ENCODE data around the gene VPS72. TPM values are rescaled to one million over a fixed set of nuclear protein-coding genes. Genes with fewer than 3 reads are reported as not detected.

Gene VPS72
- total and polyA plus RNA-seq, 10 of the 15 experiments (the other 5 are each of a cell fraction or from before 2014, with no cell fraction given) = 6.7 to 77.8 (median 58.1) TPM

GRCh38 chr1:151134396-151134795 lies 55.6 kb downstream of the VPS72 start:
- no peak overlapping the region for H3K4me2 ChIP-seq (ENCODE audit: control insufficient read depth, insufficient read depth)
- ChIA-PET RAD21 (ENCODE audit: unreplicated experiment) (interaction anchor here (1.3 kb wide), 1 partner anchor 34 kb away, joined by 3 read pairs; no protein-coding TSS in a partner anchor), SMC1A (ENCODE audit: uncharacterized antibody, unreplicated experiment) (interaction anchor here (0.7 to 1.1 kb wide), 2 partner anchors 8 to 21 kb away, joined by 3 read pairs; no protein-coding TSS in a partner anchor), CTCF (interaction anchor here (0.9 to 2.6 kb wide), 4 partner anchors 20 to 35 kb away, joined by 3 to 15 read pairs (median 6); no protein-coding TSS in a partner anchor), POLR2A (no interaction called here)
- DNase-seq (ENCODE audit: low read depth, low spot score) = no peak
- H3K4me3 ChIP-seq = no peak overlapping the region
- no peak overlapping the region for H3K9ac ChIP-seq (ENCODE audit: control insufficient read depth, insufficient read depth, low read length)
- WGBS (ENCODE audit: insufficient coverage, insufficient replicate concordance, low lambda C conversion rate, missing lambda C conversion rate) = 76% methylated on average over 3 of the region's 3 CpGs
- TF ChIP-seq HDAC6 (IDR thresholded peaks at IDR 0.05; ENCODE audit: unreplicated experiment) = no peak
- TF ChIP-seq SMARCA5 (IDR thresholded peaks at IDR 0.05) = no peak
- TF ChIP-seq SMC3 (IDR thresholded peaks at IDR 0.05; ENCODE audit: borderline replicate concordance, low read length) = no peak
- no peak for TF ChIP-seq PRDM15 (CRISPR knock-in tag; IDR thresholded peaks at IDR 0.05)
- TF ChIP-seq BRCA1 (IDR thresholded peaks at IDR 0.05; ENCODE audit: low read depth, low read length) = no peak
- no peak for TF ChIP-seq SMAD5 (IDR thresholded peaks at IDR 0.05; ENCODE audit: low read depth)
- TF ChIP-seq PAX8 (IDR thresholded peaks at IDR 0.05) = no peak
- no peak for TF ChIP-seq TBL1XR1 (IDR thresholded peaks at IDR 0.05; ENCODE audit: low read depth, low read length)
- TF ChIP-seq NR2C2 (IDR thresholded peaks at IDR 0.05; ENCODE audit: borderline replicate concordance, control insufficient read depth, insufficient read length, low read depth) = no peak
- no peak for TF ChIP-seq BCLAF1 (IDR thresholded peaks at IDR 0.05)
- TF ChIP-seq SKIL (IDR thresholded peaks at IDR 0.05; ENCODE audit: low read depth, poor library complexity, severe bottlenecking) = no peak
- no peak for TF ChIP-seq BACH1 (IDR thresholded peaks at IDR 0.05; ENCODE audit: borderline replicate concordance)
- no peak for TF ChIP-seq EED (IDR thresholded peaks at IDR 0.05; ENCODE audit: low read depth)
- TF ChIP-seq EGR1 (IDR thresholded peaks at IDR 0.05; ENCODE audit: borderline replicate concordance in 1 of 2, low read depth in 2 of 2, low read length in 2 of 2) = no peak
- no peak for TF ChIP-seq ZNF217 (IDR thresholded peaks at IDR 0.05)
- no peak for TF ChIP-seq EZH2 (IDR thresholded peaks at IDR 0.05; ENCODE audit: borderline replicate concordance, control insufficient read depth, low read depth, low read length)
- no peaks in the 10 kb centered on the region for H3K36me3 ChIP-seq (ENCODE audit: control insufficient read depth in 2 of 2, insufficient read depth in 2 of 2, low read length in 1 of 2)
- no peaks in the 10 kb centered on the region for H4K20me1 ChIP-seq (ENCODE audit: control insufficient read depth, insufficient read depth)
- H3K79me2 ChIP-seq (ENCODE audit: control insufficient read depth, insufficient read depth, low read length) = no peaks in the 10 kb centered on the region
- no peaks in the 10 kb centered on the region for H3K27me3 ChIP-seq (replicated peaks in 1 of 2; ENCODE audit: control insufficient read depth in 2 of 2, insufficient read depth in 2 of 2, low read length in 1 of 2)
- no peak overlapping the region for H3K27ac ChIP-seq (ENCODE audit: control insufficient read depth, insufficient read depth)
- intact Hi-C loops (cut with micrococcal nuclease; ENCODE audit: unreplicated experiment) (no loop called here), in situ Hi-C loops (cut with MboI) (no loop called here)
- H3K9me3 ChIP-seq (replicated peaks; ENCODE audit: control insufficient read depth, insufficient read depth, low read length) = no peaks in the 10 kb centered on the region
- H2AFZ ChIP-seq (ENCODE audit: control insufficient read depth, low read depth, low read length) = no peak overlapping the region
- peaks cover 8% of the 10 kb centered on the region; the same call in 1 of the 2 replicates for H3K4me1 ChIP-seq (ENCODE audit: control insufficient read depth, insufficient read depth, low read length)
- BruUV-seq (replicated peaks) = no TSS peak
- no peak for ATAC-seq
- FAIRE-seq = no peak
